ENCODE results near the gene SH3BGRL3.
"Not testable (repeated sequence)": the region's sequence is repeated elsewhere in the genome, so short reads cannot be mapped to it uniquely, and the experiment has no call there.

The SH3BGRL3 gene

DNA sequence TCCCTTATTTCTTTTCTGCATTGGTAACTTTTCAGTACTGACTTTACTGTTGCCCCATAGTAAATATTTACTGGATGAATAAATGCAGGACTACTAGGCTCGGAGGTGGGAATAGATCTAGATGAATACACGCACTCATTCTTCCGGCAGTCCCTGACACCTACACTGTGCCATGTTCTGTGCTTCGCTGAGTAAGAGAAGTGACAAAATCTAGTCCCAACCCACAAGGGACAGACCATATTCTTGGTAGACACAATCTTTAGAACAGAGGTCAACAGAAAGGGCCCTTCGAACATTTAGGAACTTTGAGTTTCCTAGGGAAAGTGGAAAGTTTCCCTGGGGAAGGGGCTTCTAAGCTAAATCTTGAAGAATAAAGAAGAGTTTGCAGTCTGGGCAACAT is 34.6 kb downstream of the SH3BGRL3 start:
- in situ Hi-C loops (cut with MboI; ENCODE audit: low sequenced_read_pairs), result no loop called here

- in situ Hi-C loops (cut with MboI; ENCODE audit: low sequenced_read_pairs), result no loop called here
Measured at GRCh38 chr1:26315874-26316850, 36.3 kb downstream of the SH3BGRL3 start.

- in situ Hi-C loops (cut with MboI; ENCODE audit: low sequenced_read_pairs), result no loop called here
Measured at GRCh38 chr1:26317146-26317545, 37.3 kb downstream of the SH3BGRL3 start.

- in situ Hi-C loops (cut with MboI; ENCODE audit: low sequenced_read_pairs), result no loop called here
Measured at GRCh38 chr1:26317612-26318337, 37.9 kb downstream of the SH3BGRL3 start, which contains the start of gene CD52. TSS of gene CD52 (plus strand) at chr1:26317958. CDS start at chr1:26318018, 60 bp downstream.

DNA sequence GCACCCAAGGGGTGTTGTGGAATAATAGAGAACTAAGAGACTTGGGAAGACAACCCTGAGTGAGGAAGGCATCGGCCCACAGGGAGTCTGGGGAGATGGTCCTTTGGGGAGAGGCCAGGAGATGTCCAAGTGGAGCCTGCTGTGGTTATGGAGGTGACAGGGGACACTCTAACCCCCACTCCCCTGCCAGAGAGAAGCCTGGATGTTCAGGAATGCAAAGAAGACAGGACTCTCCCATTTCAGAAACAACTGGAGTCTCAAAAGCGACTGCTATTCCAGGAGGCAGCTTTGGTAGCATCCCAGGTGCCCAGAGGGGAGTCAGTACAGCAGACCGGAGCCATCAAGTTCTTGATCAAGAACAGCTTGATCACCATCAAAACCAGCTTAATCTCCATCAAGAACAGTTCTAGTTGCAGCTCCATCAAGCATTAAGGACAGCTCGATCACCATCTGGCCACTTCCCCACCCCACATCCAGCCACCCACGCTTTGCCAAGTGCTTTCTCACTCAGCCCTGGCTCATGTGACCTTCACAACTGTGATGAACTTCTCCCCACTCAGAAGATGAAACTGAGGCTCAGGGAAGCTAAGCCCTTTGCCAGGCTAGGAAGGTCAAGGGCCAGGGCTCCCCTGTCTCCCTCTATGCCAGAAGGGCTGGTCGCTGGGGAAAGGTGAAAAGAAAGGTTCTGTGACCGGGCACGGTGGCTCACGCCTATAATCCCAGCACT is 38.6 kb downstream of the SH3BGRL3 start:
- in situ Hi-C loops (cut with MboI; ENCODE audit: low sequenced_read_pairs), result no loop called here

GRCh38 chr1:26320896-26321295 is 41.0 kb downstream of the SH3BGRL3 start:
- in situ Hi-C loops (cut with MboI; ENCODE audit: low sequenced_read_pairs), result no loop called here

DNA sequence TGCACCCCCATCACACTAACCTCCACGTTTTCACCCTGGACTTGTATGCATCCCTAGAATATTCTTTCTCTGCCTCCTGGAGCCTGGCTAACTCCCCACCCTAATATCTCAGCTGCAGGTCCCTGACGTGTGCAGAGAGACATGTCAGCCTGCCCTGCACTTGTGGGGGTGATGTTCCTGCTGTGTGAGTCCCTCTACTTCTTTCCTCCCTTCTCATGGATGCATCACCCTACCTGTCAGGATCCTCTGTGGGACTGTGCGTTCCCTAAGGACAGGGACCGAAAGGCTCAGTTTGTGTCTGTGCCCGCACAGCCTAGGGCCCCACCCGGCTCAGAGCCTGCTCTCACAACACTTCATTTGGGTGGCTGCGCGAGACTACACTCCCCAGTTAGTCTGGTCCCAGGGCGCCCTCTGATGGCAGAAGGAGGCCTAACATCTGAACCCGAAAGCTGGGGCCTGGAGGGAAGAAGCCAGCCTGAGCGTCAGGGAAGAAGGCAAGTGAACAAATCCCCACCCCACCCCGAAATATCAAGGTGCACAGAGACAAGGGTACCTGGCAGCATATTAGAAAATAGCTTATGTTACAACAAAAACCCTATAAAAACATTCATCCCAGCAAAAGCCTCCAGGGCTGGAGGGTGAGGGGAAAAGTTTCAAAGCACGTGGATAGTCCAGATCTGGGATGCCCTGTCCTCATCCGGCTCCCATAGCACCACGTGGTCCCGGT is 41.6 kb downstream of the SH3BGRL3 start:
- in situ Hi-C loops (cut with MboI; ENCODE audit: low sequenced_read_pairs), result no loop called here

- in situ Hi-C loops (cut with MboI; ENCODE audit: low sequenced_read_pairs), result no loop called here
Measured at GRCh38 chr1:26322042-26322331, 42.1 kb downstream of the SH3BGRL3 start.

DNA sequence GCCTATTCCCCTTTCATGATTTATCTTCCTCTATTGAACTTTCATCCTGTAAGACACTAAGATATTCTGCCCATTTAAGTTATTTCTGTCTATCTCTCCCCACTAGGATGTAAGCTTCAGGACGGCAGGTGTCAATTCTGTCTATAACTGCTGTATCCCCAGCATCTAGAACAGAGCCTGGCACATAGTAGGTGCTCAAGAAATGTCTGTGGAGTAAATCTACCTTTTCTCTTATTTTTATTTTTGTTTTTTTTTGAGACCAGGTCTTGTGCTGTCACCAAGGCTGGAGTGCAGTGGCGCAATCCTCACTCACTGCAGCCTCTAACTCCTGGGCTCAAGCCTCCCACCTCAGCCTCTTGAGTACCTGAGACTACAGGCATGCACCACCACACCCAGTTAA is 43.5 kb downstream of the SH3BGRL3 start:
- in situ Hi-C loops (cut with MboI; ENCODE audit: low sequenced_read_pairs), result no loop called here

- in situ Hi-C loops (cut with MboI; ENCODE audit: low sequenced_read_pairs), result no loop called here
Measured at GRCh38 chr1:26324550-26324949, 44.7 kb downstream of the SH3BGRL3 start.

DNA sequence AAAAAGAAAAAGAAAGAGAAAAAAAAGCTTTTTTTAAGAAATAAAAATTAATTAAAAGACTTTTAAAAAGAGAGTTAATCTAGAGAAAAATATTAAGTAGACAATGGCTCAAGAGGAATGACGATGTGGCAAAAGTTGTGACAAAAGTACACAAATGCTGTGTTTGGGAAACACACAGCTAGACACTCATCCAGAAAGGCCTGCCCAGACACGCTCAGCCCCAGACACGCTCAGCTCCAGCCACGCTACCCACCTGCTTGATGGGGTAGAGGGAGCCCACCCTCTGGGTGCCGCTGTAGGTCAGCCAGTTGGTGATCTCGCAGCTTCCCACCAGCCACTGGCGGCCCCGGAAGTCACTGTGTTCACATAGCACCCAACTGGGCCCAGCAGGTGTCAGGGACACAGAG is 48.1 kb downstream of the SH3BGRL3 start:
- in situ Hi-C loops (cut with MboI; ENCODE audit: low sequenced_read_pairs), result no loop called here

- in situ Hi-C loops (cut with MboI; ENCODE audit: low sequenced_read_pairs), result no loop called here
Measured at GRCh38 chr1:26328597-26328996, 48.7 kb downstream of the SH3BGRL3 start.

DNA sequence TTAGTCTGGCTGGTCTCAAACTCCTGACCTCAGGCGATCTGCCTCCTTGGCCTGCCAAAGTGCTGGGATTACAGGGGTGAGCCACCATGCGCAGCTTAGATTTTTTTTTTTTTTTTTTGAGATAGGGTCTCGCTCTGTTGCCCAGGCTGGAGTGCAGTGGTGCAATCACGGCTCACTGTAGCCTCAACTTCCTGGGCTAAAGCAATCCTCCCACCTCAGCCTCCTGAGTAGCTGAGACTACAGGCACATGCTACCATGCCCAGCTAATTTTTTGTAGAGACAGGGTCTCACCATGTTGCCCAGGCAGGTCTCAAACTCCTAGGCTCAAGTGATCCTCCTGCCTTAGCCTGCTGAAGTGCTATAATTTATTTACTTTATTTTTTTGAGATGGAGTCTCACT is 49.5 kb downstream of the SH3BGRL3 start:
- in situ Hi-C loops (cut with MboI; ENCODE audit: low sequenced_read_pairs), result not testable (repeated sequence)

GRCh38 chr1:26330276-26330675 is 50.4 kb downstream of the SH3BGRL3 start:
- in situ Hi-C loops (cut with MboI; ENCODE audit: low sequenced_read_pairs), result no loop called here

All from HL-60/S4 treated with retinoic acid at 250 ng/mL for 4 days and 3 days (cell line).